ENCODE results near the gene SYNJ1. TPM values are rescaled to one million over a fixed set of nuclear protein-coding genes. Genes with fewer than 3 reads are reported as not detected.

SYNJ1 gene
- total and polyA plus RNA-seq, 2 of the 4 experiments (the other 2 are of a cell fraction), result 3.6 to 4.6 TPM

DNA sequence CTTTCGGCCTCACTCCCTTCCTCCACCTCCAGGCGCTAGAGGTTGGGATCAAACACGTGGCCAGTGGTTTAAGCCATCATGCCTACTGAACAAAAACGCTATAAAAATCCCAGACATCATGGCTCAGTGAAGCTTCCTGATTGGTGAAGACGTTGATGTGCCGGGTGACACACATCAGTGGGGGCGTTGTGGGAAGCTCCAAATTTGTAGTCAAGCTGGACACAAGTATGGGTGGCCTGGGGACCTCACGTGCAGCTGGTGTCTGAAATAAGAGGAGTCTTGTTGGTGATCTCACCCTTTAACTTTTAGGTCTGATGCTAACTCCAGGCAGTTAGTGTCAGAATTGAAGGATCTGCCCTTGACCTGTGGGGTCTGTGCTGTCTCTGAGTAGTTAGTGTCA lies 122.3 kb downstream of the SYNJ1 start:
- WGBS, 2 experiments (ENCODE audit: extremely low coverage in 2 of 2, insufficient read length in 1 of 2), result 94% methylated on average over 3 of the region's 8 CpGs; no CpG with 5 or more reads in 1 of the 2 experiments
- Histone ChIP-seq H4K8ac (ENCODE audit: low read depth in 2 of 2, low read length in 2 of 2) (no peak overlapping the region), H3K27me3 (ENCODE audit: control insufficient read depth, insufficient read depth, low read length) (no peaks in the 10 kb centered on the region), H4K20me1 (ENCODE audit: insufficient read depth, low read length) (0 out of 2 replicates have a peak, but pooled peaks cover 4% of the 10 kb centered on the region), H3K79me1 (ENCODE audit: low read depth in 1 of 2, low read length in 2 of 2) (peaks cover 10 to 13% of the 10 kb centered on the region in 2 experiments), H3K23ac (ENCODE audit: low read depth, low read length) (no peak overlapping the region), H3K14ac (replicated peaks; ENCODE audit: low read depth, low read length) (no peak overlapping the region), H3K36me3 (ENCODE audit: control insufficient read depth, insufficient read depth, low read length) (peaks cover 40% of the 10 kb centered on the region), H4K5ac (ENCODE audit: low read depth, low read length) (no peak overlapping the region), H2BK5ac (ENCODE audit: low read depth, low read length, poor library complexity, severe bottlenecking) (no peak overlapping the region), H2AK9ac (replicated peaks; ENCODE audit: low read depth, low read length, poor library complexity) (no peak overlapping the region), H3K9me3 (ENCODE audit: control insufficient read depth, insufficient read depth, low read length) (no peaks in the 10 kb centered on the region), H3K27ac (ENCODE audit: insufficient read depth, low read length) (no peak overlapping the region), H2AK5ac (ENCODE audit: low read depth, low read length) (no peak overlapping the region), H2BK20ac (ENCODE audit: low read depth, low read length) (no peak overlapping the region), H3K9me1 (ENCODE audit: insufficient read depth, low read length) (no peaks in the 10 kb centered on the region), H3K56ac (ENCODE audit: extremely low read depth, insufficient read depth, low read length) (no peak overlapping the region), H4K91ac (ENCODE audit: insufficient read depth, low read depth, low read length) (no peak overlapping the region), H3K4me3 (ENCODE audit: insufficient read depth, low read depth, low read length) (no peak overlapping the region), H3K4me1 (ENCODE audit: control insufficient read depth, insufficient read depth, low read length) (no peaks in the 10 kb centered on the region), H2BK15ac (ENCODE audit: low read depth, low read length) (no peak overlapping the region), H3K4me2 (ENCODE audit: low read depth, low read length) (no peak overlapping the region), H3K9ac (ENCODE audit: low read depth, low read length) (no peak overlapping the region), H2BK120ac (ENCODE audit: low read depth, low read length) (no peak overlapping the region), H3K18ac (ENCODE audit: low read depth, low read length) (no peak overlapping the region), H2AFZ (replicated peaks; ENCODE audit: low read length, poor library complexity) (no peak overlapping the region), H3K4ac (ENCODE audit: low read depth, low read length) (no peak overlapping the region)
- in situ Hi-C loops (cut with MboI; ENCODE audit: low sequenced_read_pairs), result no loop called here
- BruUV-seq (replicated peaks), result no TSS peak
- ChIA-PET POLR2A (ENCODE audit: unreplicated experiment) (no interaction called here), CTCF (no interaction called here)
- intact Hi-C loops (cut with micrococcal nuclease), result no loop called here
- ATAC-seq (ENCODE audit: low read depth), result no peak
- DNase-seq, result no peak
- dilution Hi-C loops (cut with HindIII; ENCODE audit: low sequenced_read_pairs, unreplicated experiment), result no loop called here
- TF ChIP-seq MXI1 (IDR thresholded peaks at IDR 0.05; ENCODE audit: borderline replicate concordance, low read depth, low read length) (no peak), MAFK (IDR thresholded peaks at IDR 0.05; ENCODE audit: low read depth, low read length) (no peak), CHD1 (IDR thresholded peaks at IDR 0.05; ENCODE audit: low read depth, low read length) (no peak), CEBPB (IDR thresholded peaks at IDR 0.05; ENCODE audit: low read depth, low read length) (no peak), BHLHE40 (IDR thresholded peaks at IDR 0.05; ENCODE audit: low read depth, low read length) (no peak), SMC3 (IDR thresholded peaks at IDR 0.05; ENCODE audit: low read depth, low read length) (no peak), FOS (IDR thresholded peaks at IDR 0.05; ENCODE audit: low read depth, low read length) (no peak), RAD21 (IDR thresholded peaks at IDR 0.05; ENCODE audit: low read length) (no peak)
- TF ChIP-seq, protein P1, sequence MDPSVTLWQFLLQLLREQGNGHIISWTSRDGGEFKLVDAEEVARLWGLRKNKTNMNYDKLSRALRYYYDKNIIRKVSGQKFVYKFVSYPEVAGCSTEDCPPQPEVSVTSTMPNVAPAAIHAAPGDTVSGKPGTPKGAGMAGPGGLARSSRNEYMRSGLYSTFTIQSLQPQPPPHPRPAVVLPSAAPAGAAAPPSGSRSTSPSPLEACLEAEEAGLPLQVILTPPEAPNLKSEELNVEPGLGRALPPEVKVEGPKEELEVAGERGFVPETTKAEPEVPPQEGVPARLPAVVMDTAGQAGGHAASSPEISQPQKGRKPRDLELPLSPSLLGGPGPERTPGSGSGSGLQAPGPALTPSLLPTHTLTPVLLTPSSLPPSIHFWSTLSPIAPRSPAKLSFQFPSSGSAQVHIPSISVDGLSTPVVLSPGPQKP (IDR thresholded peaks at IDR 0.05; ENCODE audit: borderline replicate concordance, low read depth, low read length), result no peak
